Neuronal stem cell (in vitro differentiated cells): ENCODE measurements around the gene MAN2A1.
"Not testable (repeated sequence)": the region's sequence is repeated elsewhere in the genome, so short reads cannot be mapped to it uniquely, and the experiment has no call there.

Experiments used
- DNase-seq: peaks from one replicate; pipeline ENCODE4 v3.0.0-alpha.2; 2013; ENCODE audit warnings: low spot score
- H2AFZ ChIP-seq: one replicate; pipeline ENCODE4 v1.6.1; 2013; ENCODE audit warnings: mild to moderate bottlenecking, low read length, inconsistent platforms
- H2AK5ac ChIP-seq: 2 replicates; pipeline ENCODE4 v1.6.1; 2013; ENCODE audit warnings: low read depth, mild to moderate bottlenecking, inconsistent platforms, low read length, moderate library complexity, mixed read lengths
- H2BK120ac ChIP-seq: 2 replicates; pipeline ENCODE4 v1.6.1; 2013; ENCODE audit warnings: low read depth, mild to moderate bottlenecking, inconsistent platforms, low read length, moderate library complexity, mixed read lengths
- H2BK12ac ChIP-seq: one replicate; pipeline ENCODE4 v1.6.1; 2013; ENCODE audit warnings: low read length, inconsistent platforms
- H2BK15ac ChIP-seq: 2 replicates; pipeline ENCODE4 v1.6.1; 2013; ENCODE audit warnings: mild to moderate bottlenecking, low read length, inconsistent platforms, mixed read lengths
- H2BK5ac ChIP-seq: one replicate; pipeline ENCODE4 v1.6.1; 2013; ENCODE audit warnings: inconsistent platforms, mild to moderate bottlenecking, low read length, moderate library complexity
- H3K14ac ChIP-seq: one replicate; pipeline ENCODE4 v1.6.1; 2013; ENCODE audit warnings: low read length, inconsistent platforms
- H3K18ac ChIP-seq: 2 replicates; pipeline ENCODE4 v1.6.1; 2013; ENCODE audit warnings: low read length, inconsistent platforms
- H3K23ac ChIP-seq: 2 replicates; pipeline ENCODE4 v1.6.1; 2013; ENCODE audit warnings: low read depth, mild to moderate bottlenecking, mixed read lengths, low read length, inconsistent platforms; ENCODE audit not compliant: poor library complexity
- H3K27ac ChIP-seq: replicated peaks from 3 replicates; pipeline ENCODE4 v1.5.1; 2013; ENCODE audit warnings: low read length, inconsistent platforms
- H3K27me3 ChIP-seq, 3 experiments: 2 replicates each; pipeline ENCODE4 v1.6.1; 2013; ENCODE audit warnings: low read length in 3 of 3, mild to moderate bottlenecking in 2 of 3, inconsistent platforms in 1 of 3, low read depth in 1 of 3, mixed read lengths in 1 of 3, moderate library complexity in 1 of 3; ENCODE audit not compliant: control insufficient read depth in 3 of 3, insufficient read depth in 3 of 3
- H3K36me3 ChIP-seq, 2 donors: replicated peaks in 1 of 2; 2 replicates each; pipeline ENCODE4 v1.6.1; 2013; ENCODE audit warnings: low read length in 2 of 2; ENCODE audit not compliant: control insufficient read depth in 2 of 2, insufficient read depth in 2 of 2
- H3K4ac ChIP-seq: 2 replicates; pipeline ENCODE4 v1.6.1; 2013; ENCODE audit warnings: inconsistent platforms, mild to moderate bottlenecking, low read length, moderate library complexity
- H3K4me1 ChIP-seq, 2 donors: 1 replicate in 1 of 2; 2 replicates in 1 of 2; pipeline ENCODE4 v1.6.1; 2013; ENCODE audit warnings: low read length in 2 of 2, low read depth in 1 of 2; ENCODE audit not compliant: control insufficient read depth in 2 of 2, insufficient read depth in 1 of 2
- H3K4me2 ChIP-seq: one replicate; pipeline ENCODE4 v1.6.1; 2013; ENCODE audit warnings: mild to moderate bottlenecking, low read length, inconsistent platforms; ENCODE audit not compliant: insufficient read depth, poor library complexity, severe bottlenecking
- H3K4me3 ChIP-seq, 2 donors: 2 replicates each; pipeline ENCODE4 v1.5.1; 2013; ENCODE audit warnings: low read length in 2 of 2, mild to moderate bottlenecking in 2 of 2, inconsistent platforms in 1 of 2, moderate library complexity in 1 of 2
- H3K79me1 ChIP-seq: one replicate; pipeline ENCODE4 v1.6.1; 2013; ENCODE audit warnings: low read depth, mild to moderate bottlenecking, inconsistent platforms, low read length, moderate library complexity
- H3K9ac ChIP-seq: one replicate; pipeline ENCODE4 v1.6.1; 2013; ENCODE audit warnings: mild to moderate bottlenecking, low read depth, low read length, inconsistent platforms; ENCODE audit not compliant: poor library complexity
- H3K9me3 ChIP-seq, 2 donors: replicated peaks in 1 of 2; 2 replicates each; pipeline versions ENCODE3 to v1.6.1; 2013; ENCODE audit warnings: low read length in 2 of 2, mild to moderate bottlenecking in 2 of 2, inconsistent platforms in 1 of 2, low read depth in 1 of 2, mixed read lengths in 1 of 2, moderate library complexity in 1 of 2; ENCODE audit not compliant: control insufficient read depth in 2 of 2, insufficient read depth in 1 of 2
- H4K8ac ChIP-seq: one replicate; pipeline ENCODE4 v1.6.1; 2013; ENCODE audit warnings: low read depth, mild to moderate bottlenecking, inconsistent platforms, low read length, moderate library complexity
- H4K91ac ChIP-seq: one replicate; pipeline ENCODE4 v1.6.1; 2013; ENCODE audit warnings: low read length, low read depth, mild to moderate bottlenecking, inconsistent platforms; ENCODE audit not compliant: poor library complexity
- WGBS, 2 donors: extraction: QIAGEN DNeasy Blood & Tissue Kit; methylation state at CpG; one replicate each; pipeline ENCODE4 v1.1.7; 2013; ENCODE audit warnings: missing lambda C conversion rate in 2 of 2, mixed read lengths in 1 of 2; ENCODE audit not compliant: insufficient read length in 2 of 2, insufficient replicate concordance in 1 of 2; ENCODE audit errors: extremely low coverage in 2 of 2; 5-methylcytosine and 5-hydroxymethylcytosine counted together

Gene MAN2A1

DNA sequence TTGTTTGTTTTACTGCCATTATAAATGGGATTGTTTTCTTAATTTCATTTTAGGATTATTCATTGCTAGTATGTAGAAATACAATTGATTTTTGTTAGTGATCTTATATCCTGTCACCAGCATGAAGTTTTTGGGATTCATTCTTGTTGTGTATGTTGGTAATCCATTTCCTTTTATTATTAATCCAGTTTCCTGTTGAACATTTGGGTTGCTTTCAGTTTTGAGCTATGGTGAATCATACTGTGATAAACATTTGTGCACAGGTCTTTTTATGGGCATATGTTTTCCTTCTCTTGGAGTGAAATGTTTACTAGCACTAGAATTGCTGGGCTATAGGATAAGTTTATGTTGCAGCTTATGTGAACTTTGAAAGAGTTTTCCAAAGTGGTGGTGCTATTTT lies 69.6 kb downstream of the MAN2A1 start:
- H3K4ac ChIP-seq: no peak overlapping the region
- H2BK15ac ChIP-seq: no peak overlapping the region
- H3K27ac ChIP-seq: no peak overlapping the region
- no peaks in the 10 kb centered on the region for H3K4me1 ChIP-seq
- no peak overlapping the region for H3K18ac ChIP-seq
- no peak overlapping the region for H2AFZ ChIP-seq
- no peak for DNase-seq
- no peaks in the 10 kb centered on the region for H3K27me3 ChIP-seq
- H3K36me3 ChIP-seq: peaks cover 14 to 59% of the 10 kb centered on the region in 2 donors
- no peak overlapping the region for H2BK12ac ChIP-seq
- no peak overlapping the region for H4K8ac ChIP-seq
- H2BK120ac ChIP-seq: no peak overlapping the region
- no peak overlapping the region for H2AK5ac ChIP-seq
- no peak overlapping the region for H3K9ac ChIP-seq
- no peak overlapping the region for H3K4me2 ChIP-seq
- H3K14ac ChIP-seq: no peak overlapping the region
- no peak overlapping the region for H3K23ac ChIP-seq
- H3K9me3 ChIP-seq: peaks cover 5 to 31% of the 10 kb centered on the region in 2 donors
- no peak overlapping the region for H4K91ac ChIP-seq
- H2BK5ac ChIP-seq: no peak overlapping the region
- H3K79me1 ChIP-seq: peaks cover 4% of the 10 kb centered on the region
- no peak overlapping the region for H3K4me3 ChIP-seq

DNA sequence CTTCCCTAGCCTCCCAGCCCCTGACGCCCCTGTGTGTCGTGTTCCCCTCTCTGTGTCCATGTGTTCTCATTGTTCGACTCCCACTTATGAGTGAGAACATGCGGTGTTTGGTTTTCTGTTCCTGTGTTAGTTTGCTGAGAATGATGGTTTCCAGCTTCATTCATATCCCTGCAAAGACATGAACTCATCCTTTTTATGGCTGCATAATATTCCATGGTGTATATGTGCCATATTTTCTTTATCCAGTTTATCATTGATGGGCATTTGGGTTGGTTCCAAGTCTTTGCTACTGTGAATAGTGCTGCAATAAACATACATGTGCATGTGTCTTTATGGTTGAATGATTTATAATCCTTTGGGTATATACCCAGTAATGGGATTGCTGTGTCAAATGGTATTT lies 70.4 kb downstream of the MAN2A1 start:
- H2BK12ac ChIP-seq, H3K9ac ChIP-seq, H2BK5ac ChIP-seq, H3K23ac ChIP-seq, H3K4ac ChIP-seq, H2AK5ac ChIP-seq, H3K4me2 ChIP-seq, DNase-seq, H3K14ac ChIP-seq, H3K27me3 ChIP-seq, H2BK15ac ChIP-seq, H4K91ac ChIP-seq, H3K79me1 ChIP-seq, H3K4me1 ChIP-seq, H3K18ac ChIP-seq, H4K8ac ChIP-seq, H3K4me3 ChIP-seq, H3K27ac ChIP-seq, H2AFZ ChIP-seq, H2BK120ac ChIP-seq: not testable (repeated sequence)
- Histone ChIP-seq H3K36me3 (peaks cover 12 to 56% of the 10 kb centered on the region in 2 donors), H3K9me3 (peaks cover 5 to 31% of the 10 kb centered on the region in 2 donors)
- WGBS, 2 donors: no CpG with 5 or more reads among the region's 4 CpGs

DNA sequence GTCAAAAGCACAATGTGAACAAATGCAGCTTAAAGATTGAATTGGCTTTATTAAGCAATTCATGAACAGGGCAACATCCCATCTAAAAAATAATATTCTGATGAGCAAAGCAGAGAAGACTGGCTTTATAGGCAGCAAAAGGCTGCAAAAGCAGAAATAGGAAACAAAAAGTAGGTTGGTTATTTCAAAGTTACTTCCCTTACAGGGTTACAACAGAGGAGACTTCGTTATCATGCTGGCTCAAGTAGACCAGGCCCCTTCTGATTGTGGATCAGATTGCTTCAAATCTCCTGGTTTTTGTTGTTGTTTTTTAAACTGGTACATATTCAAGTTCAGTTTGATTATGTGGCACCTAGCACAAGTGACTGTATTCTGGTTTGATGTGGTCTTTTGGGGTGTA lies 73.1 kb downstream of the MAN2A1 start:
- no peak overlapping the region for H4K8ac ChIP-seq
- H3K36me3 ChIP-seq: peaks cover 6 to 49% of the 10 kb centered on the region in 2 donors
- H3K23ac ChIP-seq: no peak overlapping the region
- H3K9ac ChIP-seq: no peak overlapping the region
- H3K4me3 ChIP-seq: no peak overlapping the region
- no peak overlapping the region for H3K18ac ChIP-seq
- no peak overlapping the region for H2BK15ac ChIP-seq
- peaks cover 5 to 21% of the 10 kb centered on the region in 2 donors for H3K9me3 ChIP-seq
- H4K91ac ChIP-seq: no peak overlapping the region
- H3K4me2 ChIP-seq: no peak overlapping the region
- H3K4me1 ChIP-seq: no peaks in the 10 kb centered on the region
- no peak overlapping the region for H3K27ac ChIP-seq
- no peaks in the 10 kb centered on the region for H3K27me3 ChIP-seq
- H2AFZ ChIP-seq: no peak overlapping the region
- no peak overlapping the region for H3K4ac ChIP-seq
- DNase-seq: no peak
- WGBS, 2 donors: no CpG with 5 or more reads among the region's 1 CpG
- H2BK12ac ChIP-seq: no peak overlapping the region
- no peak overlapping the region for H2AK5ac ChIP-seq
- H3K79me1 ChIP-seq: peaks cover 3% of the 10 kb centered on the region
- H2BK120ac ChIP-seq: no peak overlapping the region
- H2BK5ac ChIP-seq: no peak overlapping the region
- H3K14ac ChIP-seq: no peak overlapping the region

DNA sequence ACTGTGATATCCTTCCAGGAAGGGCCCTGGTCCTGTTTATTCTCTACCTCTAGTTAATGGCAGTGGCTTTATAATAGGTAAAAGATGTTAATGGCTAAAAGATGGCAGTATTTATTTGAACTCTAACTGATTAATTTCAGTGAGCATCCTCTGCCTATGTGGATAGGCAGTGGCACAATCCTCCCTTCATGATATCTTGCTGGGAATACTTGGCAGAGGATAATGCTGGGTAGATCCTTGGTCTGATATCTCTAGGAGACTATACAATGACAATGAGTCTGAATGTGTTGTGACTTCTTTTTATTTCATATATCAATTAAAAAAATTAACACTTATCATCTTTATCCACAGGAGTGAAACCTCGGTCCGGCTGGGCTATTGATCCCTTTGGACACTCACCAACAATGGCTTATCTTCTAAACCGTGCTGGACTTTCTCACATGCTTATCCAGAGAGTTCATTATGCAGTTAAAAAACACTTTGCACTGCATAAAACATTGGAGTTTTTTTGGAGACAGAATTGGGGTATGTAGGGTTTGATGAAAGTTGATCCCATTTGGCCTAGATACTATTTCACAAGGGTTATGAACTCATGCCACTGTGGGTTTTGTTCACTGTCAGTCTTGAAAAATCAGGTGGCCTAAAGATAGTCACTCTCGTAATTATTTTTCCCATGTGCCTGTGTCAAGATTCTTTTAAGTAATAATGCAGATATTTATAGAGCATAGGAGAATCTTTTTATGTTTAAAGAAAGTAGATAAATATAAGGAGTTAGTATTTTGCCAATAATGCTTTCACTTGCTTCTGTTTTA lies 77.7 kb downstream of the MAN2A1 start:
- no CpG with 5 or more reads among the region's 4 CpGs for WGBS, 2 donors
- no peak overlapping the region for H2BK12ac ChIP-seq
- H2BK15ac ChIP-seq: no peak overlapping the region
- no peak overlapping the region for H3K4me2 ChIP-seq
- DNase-seq: no peak
- H3K4ac ChIP-seq: no peak overlapping the region
- H3K79me1 ChIP-seq: peaks cover 1% of the 10 kb centered on the region
- H3K14ac ChIP-seq: no peak overlapping the region
- H3K36me3 ChIP-seq: peaks cover 14 to 80% of the 10 kb centered on the region in 2 donors
- H4K91ac ChIP-seq: no peak overlapping the region
- no peak overlapping the region for H4K8ac ChIP-seq
- no peak overlapping the region for H3K9ac ChIP-seq
- no peak overlapping the region for H2BK5ac ChIP-seq
- H3K23ac ChIP-seq: no peak overlapping the region
- H3K27ac ChIP-seq: no peak overlapping the region
- no peak overlapping the region for H2BK120ac ChIP-seq
- no peak overlapping the region for H3K4me3 ChIP-seq
- H3K4me1 ChIP-seq: no peaks in the 10 kb centered on the region
- H3K27me3 ChIP-seq: no peaks in the 10 kb centered on the region
- no peak overlapping the region for H3K18ac ChIP-seq
- peaks cover 3 to 8% of the 10 kb centered on the region in 2 donors for H3K9me3 ChIP-seq
- H2AK5ac ChIP-seq: no peak overlapping the region
- no peak overlapping the region for H2AFZ ChIP-seq
